Aorta (tissue), 5 donors: Measurements from ENCODE around the gene CMC2. TPM values are rescaled to one million over a fixed set of nuclear protein-coding genes. Genes with fewer than 3 reads are reported as not detected.

Source experiments
- ATAC-seq: fragments of 200-7000 bp; cut with Tn5 transposase; one replicate; pipeline ENCODE4 v1.9.1; 2022; ENCODE audit warnings: moderate library complexity; ENCODE audit not compliant: low FRiP score
- DNase-seq, 2 donors: peaks; one replicate each; pipeline ENCODE4 v3.0.0-alpha.2; 2020
- H3K27ac ChIP-seq, 2 donors: one replicate each; pipeline ENCODE4 v1.5.1; 2013; ENCODE audit warnings: low read length in 2 of 2, mild to moderate bottlenecking in 2 of 2, moderate library complexity in 2 of 2, control low read depth in 1 of 2, inconsistent platforms in 1 of 2, low read depth in 1 of 2
- H3K27me3 ChIP-seq, 2 donors: one replicate each; pipeline ENCODE4 v1.6.1; 2013; ENCODE audit warnings: control low read depth in 1 of 2, low read length in 1 of 2, mild to moderate bottlenecking in 1 of 2, moderate library complexity in 1 of 2; ENCODE audit not compliant: insufficient read depth in 2 of 2, control insufficient read depth in 1 of 2
- H3K36me3 ChIP-seq, 2 donors: one replicate each; pipeline ENCODE4 v1.6.1; 2013; ENCODE audit warnings: control low read depth in 1 of 2, low read length in 1 of 2, mild to moderate bottlenecking in 1 of 2; ENCODE audit not compliant: insufficient read depth in 2 of 2, control insufficient read depth in 1 of 2
- H3K4me1 ChIP-seq, 2 donors: one replicate each; pipeline ENCODE4 v1.6.1; 2013; ENCODE audit warnings: low read length in 2 of 2, control low read depth in 1 of 2, mild to moderate bottlenecking in 1 of 2, moderate library complexity in 1 of 2; ENCODE audit not compliant: insufficient read depth in 2 of 2, control insufficient read depth in 1 of 2
- H3K4me3 ChIP-seq, 2 donors: one replicate each; pipeline ENCODE4 v1.5.1; 2013; ENCODE audit warnings: low read length in 2 of 2, control low read depth in 1 of 2, mild to moderate bottlenecking in 1 of 2
- H3K9me3 ChIP-seq: one replicate; pipeline ENCODE4 v1.6.1; 2013; ENCODE audit warnings: mild to moderate bottlenecking, low read length; ENCODE audit not compliant: control insufficient read depth
- WGBS, 2 donors: extraction: QIAGEN DNeasy Blood & Tissue Kit; methylation state at CpG; one replicate each; pipeline ENCODE4 v1.1.7; 2013; 5-methylcytosine and 5-hydroxymethylcytosine counted together
- intact Hi-C, 2 donors: fragments of 100-400 bp; cut with DNase I; formaldehyde crosslinking; loops; one replicate each; pipeline versions ENCODE4 v1.14.2 to v1.15.0; 2022
- long read RNA-seq, 2 donors: library from polyadenylated mRNA; unstranded; transcript quantifications; one replicate each; pipeline ENCODE4 v2.0.0, GENCODE V29; 2020 to 2021
- polyA plus RNA-seq, 2 donors: library from polyadenylated mRNA; stranded (reverse); fragments of 200-250 nt; gene quantifications; one replicate each; pipeline ENCODE4 v1.2.3, GENCODE V29; 2013
- total RNA-seq, 2 donors: library from RNA; stranded (reverse); fragmentation: NEBNext Ultra II Directional; extraction: Animal tissue kit (Norgen Biotek cat#: 25700); gene quantifications; one replicate each; pipeline ENCODE4 v1.2.1, GENCODE V29; 2021
- donor health status: healthy with polysubstance abuse.
- donor health status: Bipolar disorder and iron deficiency.
- donor health status: DM: no; HTN: no; CAD: no.
- donor health status: DM: no; HTN: no; CAD: no.
- donor health status: DM: yes; HTN: yes; CAD: no.

The CMC2 gene
- total RNA-seq (10 to 100 TPM; 33.0 to 33.2 TPM), polyA plus RNA-seq (100 to 1,000 TPM in 1 of 2 donors, 10 to 100 TPM in 1; 31.3 to 108 TPM)
- long read RNA-seq, donor 1, partial matches to known transcripts, result 0 of 4 reads
- long read RNA-seq, donor 1, other reads (novel, unspliced or antisense), result 4 of 4 reads
- long read RNA-seq, donor 2, full-length matches to known transcripts, result 11 of 16 reads
- long read RNA-seq, donor 2, partial matches to known transcripts, result 0 of 16 reads
- long read RNA-seq, donor 2, other reads (novel, unspliced or antisense), result 5 of 16 reads

DNA sequence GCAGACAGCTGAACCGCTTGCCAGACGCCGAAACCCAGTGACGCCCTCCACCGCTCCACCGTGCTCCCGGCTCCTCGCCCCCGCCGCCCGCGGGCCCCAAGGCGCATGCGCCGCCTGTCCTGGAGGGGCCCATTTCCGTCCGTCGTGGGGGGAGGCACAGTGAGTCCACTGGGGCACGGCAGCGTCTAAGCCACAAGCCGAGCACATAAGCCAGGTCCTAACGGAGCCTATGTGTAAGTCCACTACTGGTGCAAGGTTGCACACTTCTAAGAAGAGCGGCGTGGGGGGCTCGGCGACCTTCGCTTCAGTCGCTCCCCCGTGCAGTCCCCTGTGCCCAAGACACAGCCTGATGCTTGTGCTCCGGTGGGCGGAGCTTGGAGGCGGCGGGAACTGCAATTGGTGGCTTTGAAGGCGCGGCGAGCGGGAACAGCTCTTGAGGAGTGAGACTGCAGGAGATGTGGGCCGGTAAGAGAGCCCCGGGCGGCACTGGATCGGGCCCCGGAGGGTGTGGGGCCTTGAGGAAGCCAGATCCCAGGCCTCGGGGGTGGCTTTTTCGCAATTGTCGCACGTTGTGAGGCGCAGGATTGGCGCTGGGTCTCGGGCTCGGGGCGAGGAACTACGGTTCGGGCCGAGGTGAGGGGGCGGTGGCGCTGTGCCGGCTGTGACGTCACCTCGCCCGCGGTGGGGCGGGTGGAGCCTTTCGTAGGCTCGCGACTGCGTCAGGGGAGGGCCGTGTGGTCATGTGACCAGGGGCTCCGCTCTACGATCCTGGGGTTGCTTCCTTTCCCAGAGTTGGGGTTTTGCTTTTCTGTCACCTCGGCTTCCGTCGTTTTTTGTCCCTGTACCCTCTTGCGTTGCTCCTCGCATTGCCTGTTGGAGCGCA lies at the start of gene CMC2, which contains the start of gene CENPN:
CMC2 (minus strand) TSS at position 73 of the 883 bp plus-strand sequence. CDS start 9,491 bp downstream, outside the sequence.
CENPN (plus strand) TSS at position 402 of the 883 bp plus-strand sequence. CDS start 4,726 bp downstream, outside the sequence.
- Histone ChIP-seq H3K9me3 (no peaks in the 10 kb centered on the region), H3K36me3 (no peaks in the 10 kb centered on the region), H3K27ac (peak within 1 kb of the TSS; percentile 68 to 81), H3K27me3 (no peaks in the 10 kb centered on the region), H3K4me1 (peaks cover 0 to 3% of the 10 kb centered on the region in 2 donors), H3K4me3 (peak within 1 kb of the TSS; percentile 50 to 78)
- intact Hi-C loops, result loop anchor here (1.0 to 10.0 kb wide), 5 partner anchors 28 to 89 kb away; partner anchors contain the start of genes ATMIN (in 1 of the 2), C16orf46 (in 1 of the 2) and GCSH (in 1 of the 2)
- DNase-seq (peak; percentile 99), ATAC-seq (peak; percentile 99)
- WGBS, 2 donors, result 0 to 1% methylated on average over 64 to 75 of the region's 75 CpGs

DNA sequence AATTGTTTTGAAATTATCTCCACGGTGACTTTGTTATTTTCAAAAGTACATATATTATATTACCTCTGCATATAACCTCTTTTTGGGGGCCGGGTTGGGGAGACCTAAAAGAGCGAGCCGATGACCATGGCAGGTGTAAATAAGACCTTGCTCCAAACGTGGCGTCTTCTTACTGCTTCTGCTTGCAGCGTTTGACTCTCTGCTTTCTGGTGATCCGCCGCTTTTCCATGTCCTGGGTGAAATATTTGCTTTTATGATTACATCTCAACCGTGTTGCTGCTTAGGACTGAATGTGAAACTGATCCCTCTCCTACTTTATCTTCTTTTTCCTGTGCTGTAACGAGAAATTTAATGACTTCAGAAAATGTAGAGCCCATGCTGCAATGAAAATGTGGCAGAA lies 47.1 kb upstream of the CMC2 start:
- ATAC-seq (no peak), DNase-seq (no peak)
- Histone ChIP-seq H3K27ac (no peak overlapping the region), H3K27me3 (no peaks in the 10 kb centered on the region), H3K36me3 (no peaks in the 10 kb centered on the region), H3K4me1 (no peaks in the 10 kb centered on the region), H3K4me3 (no peak overlapping the region), H3K9me3 (no peaks in the 10 kb centered on the region)
- intact Hi-C loops, result no loop called here
- WGBS, 2 donors, result 81 to 84% methylated on average over 11 of the region's 11 CpGs

DNA sequence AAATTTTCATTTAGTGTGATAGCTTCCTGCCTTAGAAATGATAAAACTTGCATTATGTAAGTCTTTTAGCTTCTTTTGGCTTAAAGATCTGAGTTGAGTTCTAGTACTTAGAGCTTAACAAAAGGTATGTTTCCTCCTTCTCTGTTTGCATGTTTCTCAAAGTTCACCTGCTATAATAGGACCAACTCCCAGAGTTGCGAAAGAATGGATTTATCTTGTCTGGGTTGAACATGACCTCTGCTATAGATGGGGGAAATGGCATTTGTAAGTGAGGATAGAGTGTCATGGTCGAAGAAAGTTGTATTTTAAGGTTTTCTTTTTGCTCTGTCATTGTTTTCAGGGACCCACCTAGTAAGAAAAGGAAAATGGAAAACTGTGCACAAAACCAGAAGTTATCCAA lies 36.1 kb upstream of the CMC2 start:
- ATAC-seq, result no peak
- no peaks in the 10 kb centered on the region for H3K4me1 ChIP-seq
- H3K36me3 ChIP-seq, result peaks cover 7 to 9% of the 10 kb centered on the region in 2 donors
- no peak for DNase-seq
- H3K4me3 ChIP-seq, result no peak overlapping the region
- no peaks in the 10 kb centered on the region for H3K27me3 ChIP-seq
- intact Hi-C loops, result no loop called here
- WGBS, 2 donors, result 95 to 99% methylated on average over 2 of the region's 2 CpGs
- H3K9me3 ChIP-seq, result no peaks in the 10 kb centered on the region
- H3K27ac ChIP-seq, result no peak overlapping the region

DNA sequence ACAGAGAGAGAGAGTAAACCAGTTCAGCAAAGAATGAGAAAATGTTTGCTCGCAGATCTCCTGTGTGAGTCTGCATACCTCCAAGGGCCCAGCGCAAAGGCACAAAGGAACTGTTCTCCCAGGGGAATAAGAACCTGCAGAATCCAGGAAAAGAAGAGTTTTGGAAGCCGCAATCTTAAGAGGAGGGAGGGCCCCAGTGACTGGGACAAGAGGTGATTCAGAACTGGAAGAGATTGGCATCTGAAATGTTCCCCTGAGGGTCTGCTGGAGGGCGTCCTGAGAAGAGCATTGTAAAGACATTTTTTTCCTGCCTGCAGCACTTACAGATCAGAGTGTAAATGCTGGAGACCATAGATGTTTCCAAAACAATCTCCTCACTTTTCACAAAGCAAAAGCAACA lies 35.0 kb upstream of the CMC2 start:
- Histone ChIP-seq H3K4me1 (peaks cover 4 to 7% of the 10 kb centered on the region in 2 donors), H3K9me3 (no peaks in the 10 kb centered on the region), H3K36me3 (peaks cover 7 to 9% of the 10 kb centered on the region in 2 donors), H3K4me3 (no peak overlapping the region), H3K27ac (no peak overlapping the region), H3K27me3 (no peaks in the 10 kb centered on the region)
- intact Hi-C loops, result loop anchor here in 1 of 2 donors (1.0 kb wide), 1 partner anchor 14 kb away; no protein-coding TSS in a partner anchor
- no peak for DNase-seq
- 80 to 85% methylated on average over 4 of the region's 4 CpGs for WGBS, 2 donors
- ATAC-seq, result no peak

DNA sequence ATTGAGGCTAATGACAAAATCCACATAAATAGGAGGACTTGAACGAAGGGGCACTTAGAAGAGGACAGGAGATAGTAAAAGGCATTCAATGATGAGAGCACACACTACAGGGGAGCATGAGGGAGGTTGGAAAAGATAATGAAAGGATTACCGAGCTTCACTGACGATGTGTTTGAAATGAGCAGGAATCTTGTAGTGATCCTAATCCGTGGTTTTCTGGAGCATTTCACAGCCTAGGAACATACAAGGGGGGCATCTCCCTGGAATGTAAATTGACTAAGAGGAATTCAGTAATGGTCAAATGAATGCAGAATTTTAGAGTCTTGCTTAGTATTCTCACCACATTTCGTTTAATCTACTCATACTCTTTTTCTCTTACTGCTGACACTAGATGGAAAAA lies 34.2 kb upstream of the CMC2 start:
- Histone ChIP-seq H3K4me3 (no peak overlapping the region), H3K27me3 (no peaks in the 10 kb centered on the region), H3K4me1 (peaks cover 4 to 7% of the 10 kb centered on the region in 2 donors), H3K36me3 (peaks cover 7 to 9% of the 10 kb centered on the region in 2 donors), H3K9me3 (no peaks in the 10 kb centered on the region), H3K27ac (no peak overlapping the region)
- no peak for ATAC-seq
- 92% methylated on average over 5 of the region's 5 CpGs for WGBS, 2 donors
- no peak for DNase-seq
- intact Hi-C loops, result loop anchor here in 1 of 2 donors (1.0 kb wide), 1 partner anchor 14 kb away; no protein-coding TSS in a partner anchor

DNA sequence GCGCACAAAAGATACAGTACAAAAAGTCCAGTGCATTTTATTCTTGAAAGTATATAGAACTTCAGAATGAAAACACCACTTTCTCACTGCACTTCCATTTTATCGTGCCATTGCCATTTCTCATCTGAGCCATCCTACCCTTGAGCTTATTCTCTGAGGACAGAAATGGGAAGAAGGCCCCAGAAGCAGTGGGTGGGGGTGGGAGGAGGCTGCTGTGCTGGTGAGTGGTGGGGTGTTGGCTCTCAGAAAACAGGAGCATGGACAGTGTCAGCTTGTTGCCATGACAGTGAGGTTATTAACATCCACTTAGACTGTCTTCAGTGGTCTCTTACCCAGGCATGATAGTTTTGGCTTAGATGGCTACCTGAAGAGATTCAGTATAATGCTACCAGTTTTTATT lies 33.4 kb upstream of the CMC2 start:
- 65 to 71% methylated on average over 2 of the region's 2 CpGs for WGBS, 2 donors
- Histone ChIP-seq H3K4me3 (no peak overlapping the region), H3K9me3 (no peaks in the 10 kb centered on the region), H3K27me3 (no peaks in the 10 kb centered on the region), H3K36me3 (peaks cover 7 to 9% of the 10 kb centered on the region in 2 donors), H3K27ac (no peak overlapping the region), H3K4me1 (peaks cover 4 to 7% of the 10 kb centered on the region in 2 donors)
- DNase-seq, result no peak
- intact Hi-C loops, result no loop called here
- no peak for ATAC-seq

GRCh38 chr16:81036751-81037350 lies 30.2 kb upstream of the CMC2 start:
- Histone ChIP-seq H3K36me3 (peaks cover 0 to 2% of the 10 kb centered on the region in 2 donors), H3K9me3 (no peaks in the 10 kb centered on the region), H3K4me1 (peaks cover 4 to 7% of the 10 kb centered on the region in 2 donors), H3K4me3 (peak overlapping the region; percentile 90 to 97), H3K27ac (no peak overlapping the region), H3K27me3 (no peaks in the 10 kb centered on the region)
- no peak for DNase-seq
- WGBS, 2 donors, result 25% methylated on average over 10 of the region's 10 CpGs
- no peak for ATAC-seq
- intact Hi-C loops, result loop anchor here (5.0 to 10.0 kb wide), 4 partner anchors 40 to 698 kb away; partner anchors contain the start of genes C16orf46 (in 2 of the 2) and GAN (in 1 of the 2)
